ENCODE results near the gene CMTM7.

The CMTM7 gene

DNA sequence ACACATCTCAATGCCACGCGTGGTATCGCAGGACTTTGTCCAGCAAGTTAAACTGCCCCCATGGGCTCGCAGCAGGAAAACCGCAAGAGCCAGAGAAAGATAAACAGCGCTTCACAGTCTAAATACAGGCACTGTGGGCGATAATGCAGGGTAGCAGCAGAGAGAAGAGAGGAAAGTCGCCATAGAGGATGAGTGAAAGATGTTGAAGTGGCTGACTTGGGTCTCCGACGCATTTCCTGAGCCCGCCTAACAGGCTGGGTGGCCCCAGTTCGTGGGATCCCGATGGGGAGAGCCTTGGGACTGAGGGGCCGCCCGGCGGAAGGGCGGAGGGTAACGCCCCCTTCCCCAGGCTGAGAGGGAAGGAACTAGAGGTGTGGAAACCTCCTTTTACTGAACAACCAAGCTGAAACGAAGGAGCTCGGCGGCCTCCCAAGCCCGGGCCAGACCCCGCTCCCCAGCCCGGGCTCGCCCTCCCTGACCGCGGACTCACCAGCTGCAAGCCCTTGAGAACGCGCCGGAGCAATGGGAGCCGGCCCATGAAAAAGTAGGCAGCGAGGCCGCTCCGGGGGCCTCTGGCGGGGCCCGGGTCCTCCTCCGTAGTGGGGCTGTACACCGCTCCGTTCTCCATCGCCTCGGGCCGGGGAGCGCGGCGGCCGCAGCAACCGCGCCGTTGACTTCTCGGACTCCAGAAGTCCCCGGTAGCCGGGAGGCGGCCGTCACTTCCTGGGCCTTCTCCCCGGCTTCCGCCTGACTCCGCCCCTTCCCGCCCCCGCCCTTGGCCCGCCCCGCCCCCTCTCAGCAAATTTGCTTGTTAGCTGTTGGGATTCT lies 110.7 kb downstream of the CMTM7 start, which contains the start of gene CMTM6:
Gene CMTM6, minus strand, starts transcription at position 735 of the 828 bp plus-strand sequence. Its CDS starts 107 bp downstream, at position 628.
- TF ChIP-seq, protein P1, sequence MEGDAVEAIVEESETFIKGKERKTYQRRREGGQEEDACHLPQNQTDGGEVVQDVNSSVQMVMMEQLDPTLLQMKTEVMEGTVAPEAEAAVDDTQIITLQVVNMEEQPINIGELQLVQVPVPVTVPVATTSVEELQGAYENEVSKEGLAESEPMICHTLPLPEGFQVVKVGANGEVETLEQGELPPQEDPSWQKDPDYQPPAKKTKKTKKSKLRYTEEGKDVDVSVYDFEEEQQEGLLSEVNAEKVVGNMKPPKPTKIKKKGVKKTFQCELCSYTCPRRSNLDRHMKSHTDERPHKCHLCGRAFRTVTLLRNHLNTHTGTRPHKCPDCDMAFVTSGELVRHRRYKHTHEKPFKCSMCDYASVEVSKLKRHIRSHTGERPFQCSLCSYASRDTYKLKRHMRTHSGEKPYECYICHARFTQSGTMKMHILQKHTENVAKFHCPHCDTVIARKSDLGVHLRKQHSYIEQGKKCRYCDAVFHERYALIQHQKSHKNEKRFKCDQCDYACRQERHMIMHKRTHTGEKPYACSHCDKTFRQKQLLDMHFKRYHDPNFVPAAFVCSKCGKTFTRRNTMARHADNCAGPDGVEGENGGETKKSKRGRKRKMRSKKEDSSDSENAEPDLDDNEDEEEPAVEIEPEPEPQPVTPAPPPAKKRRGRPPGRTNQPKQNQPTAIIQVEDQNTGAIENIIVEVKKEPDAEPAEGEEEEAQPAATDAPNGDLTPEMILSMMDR (IDR thresholded peaks at IDR 0.05; ENCODE audit: control extremely low read depth, extremely low read depth, low read depth, missing control alignments) = no peak
- CTCF ChIA-PET = interaction anchor here (1.0 to 5.0 kb wide), 4 partner anchors 8 to 126 kb away, joined by 3 to 21 read pairs (median 3); no protein-coding TSS in a partner anchor
- DNase-seq (ENCODE audit: extremely low spot score) = peak; percentile 94
- POLR2A ChIA-PET = interaction anchor here (0.6 kb wide), 1 partner anchor 68 kb away, joined by 3 read pairs; the partner anchor contains the start of gene DYNC1LI1

DNA sequence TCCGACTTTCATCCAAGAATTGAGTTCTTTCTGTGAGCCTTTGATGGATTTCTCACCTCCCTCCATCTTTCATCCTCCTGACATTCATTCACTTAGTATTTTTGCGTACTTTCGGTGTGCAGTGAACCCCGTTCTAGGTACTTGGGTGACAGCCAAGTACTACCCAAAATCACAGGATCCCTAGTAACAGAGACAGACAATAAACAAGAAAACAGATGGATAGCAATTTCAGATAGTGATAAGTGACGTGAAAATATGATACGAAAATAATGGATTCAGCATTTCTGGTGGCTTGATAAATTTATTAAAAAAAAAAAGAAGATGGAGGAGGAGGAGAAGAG lies 111.3 kb downstream of the CMTM7 start:
- TF ChIP-seq, protein P1 (IDR thresholded peaks at IDR 0.05; ENCODE audit: control extremely low read depth, extremely low read depth, low read depth, missing control alignments) = no peak
- POLR2A ChIA-PET = interaction anchor here (0.6 kb wide), 1 partner anchor 68 kb away, joined by 3 read pairs; the partner anchor contains the start of gene DYNC1LI1
- DNase-seq (ENCODE audit: extremely low spot score) = no peak
- CTCF ChIA-PET = interaction anchor here (1.1 kb wide), 1 partner anchor 9 kb away, joined by 3 read pairs; no protein-coding TSS in a partner anchor
